Activated CD4-positive, alpha-beta T cell treated with anti-CD3 and anti-CD28 coated beads for 48 hours (primary cell): ENCODE results near the gene BCL11A.

Experiments
- DNase-seq: peaks from one replicate; pipeline ENCODE4 v3.0.0-alpha.2; 2020

BCL11A gene

GRCh38 chr2:60544062-60544461 lies 9.4 kb downstream of the BCL11A start:
- DNase-seq: no peak

- no peak for DNase-seq
These were observed 12.3 kb downstream of the BCL11A start for GRCh38 chr2:60541056-60541651.

GRCh38 chr2:60540074-60540473 lies 13.4 kb downstream of the BCL11A start:
- no peak for DNase-seq

GRCh38 chr2:60539140-60539539 lies 14.3 kb downstream of the BCL11A start:
- no peak for DNase-seq

GRCh38 chr2:60538101-60538500 lies 15.4 kb downstream of the BCL11A start:
- no peak for DNase-seq

GRCh38 chr2:60536746-60537145 lies 16.7 kb downstream of the BCL11A start:
- no peak for DNase-seq

GRCh38 chr2:60535685-60536312 lies 17.7 kb downstream of the BCL11A start:
- DNase-seq: no peak

GRCh38 chr2:60534892-60535684 lies 18.4 kb downstream of the BCL11A start:
- DNase-seq: no peak

- no peak for DNase-seq
These were observed 19.3 kb downstream of the BCL11A start for GRCh38 chr2:60534052-60534685.

GRCh38 chr2:60533101-60534051 lies 20.1 kb downstream of the BCL11A start:
- no peak for DNase-seq

- no peak for DNase-seq
These were observed 21.0 kb downstream of the BCL11A start for GRCh38 chr2:60532421-60532820.

GRCh38 chr2:60531701-60532133 lies 21.7 kb downstream of the BCL11A start:
- no peak for DNase-seq

GRCh38 chr2:60530660-60531281 lies 22.7 kb downstream of the BCL11A start:
- no peak for DNase-seq

GRCh38 chr2:60529785-60530627 lies 23.4 kb downstream of the BCL11A start:
- DNase-seq: no peak

GRCh38 chr2:60529136-60529784 lies 24.2 kb downstream of the BCL11A start:
- DNase-seq: no peak

GRCh38 chr2:60528281-60529020 lies 25.0 kb downstream of the BCL11A start:
- no peak for DNase-seq

GRCh38 chr2:60527762-60528161 lies 25.7 kb downstream of the BCL11A start:
- no peak for DNase-seq

GRCh38 chr2:60526623-60527022 lies 26.8 kb downstream of the BCL11A start:
- no peak for DNase-seq

- no peak for DNase-seq
These were observed 27.6 kb downstream of the BCL11A start for GRCh38 chr2:60525899-60526298.

- DNase-seq: no peak
These were observed 28.6 kb downstream of the BCL11A start for GRCh38 chr2:60524874-60525273.
